C4-2B (cell line): ENCODE measurements around the gene ATG9B.

Source experiments
- H3K27ac ChIP-seq: fragments of 450-650 bp; 2 replicates; pipeline ENCODE4 v1.5.1; 2017
- ZFX ChIP-seq: fragments of 450-650 bp; IDR thresholded peaks from 2 replicates; pipeline ENCODE4 v1.6.1; 2017
- TF ChIP-seq, protein P1 (sequence below): fragments of 450-650 bp; conservative IDR thresholded peaks from 2 replicates; pipeline ENCODE4 v1.5.1; 2017; ENCODE audit warnings: mild to moderate bottlenecking

ATG9B gene

GRCh38 chr7:151066273-151066974 is 42.1 kb upstream of the ATG9B start:
- TF ChIP-seq, protein P1, sequence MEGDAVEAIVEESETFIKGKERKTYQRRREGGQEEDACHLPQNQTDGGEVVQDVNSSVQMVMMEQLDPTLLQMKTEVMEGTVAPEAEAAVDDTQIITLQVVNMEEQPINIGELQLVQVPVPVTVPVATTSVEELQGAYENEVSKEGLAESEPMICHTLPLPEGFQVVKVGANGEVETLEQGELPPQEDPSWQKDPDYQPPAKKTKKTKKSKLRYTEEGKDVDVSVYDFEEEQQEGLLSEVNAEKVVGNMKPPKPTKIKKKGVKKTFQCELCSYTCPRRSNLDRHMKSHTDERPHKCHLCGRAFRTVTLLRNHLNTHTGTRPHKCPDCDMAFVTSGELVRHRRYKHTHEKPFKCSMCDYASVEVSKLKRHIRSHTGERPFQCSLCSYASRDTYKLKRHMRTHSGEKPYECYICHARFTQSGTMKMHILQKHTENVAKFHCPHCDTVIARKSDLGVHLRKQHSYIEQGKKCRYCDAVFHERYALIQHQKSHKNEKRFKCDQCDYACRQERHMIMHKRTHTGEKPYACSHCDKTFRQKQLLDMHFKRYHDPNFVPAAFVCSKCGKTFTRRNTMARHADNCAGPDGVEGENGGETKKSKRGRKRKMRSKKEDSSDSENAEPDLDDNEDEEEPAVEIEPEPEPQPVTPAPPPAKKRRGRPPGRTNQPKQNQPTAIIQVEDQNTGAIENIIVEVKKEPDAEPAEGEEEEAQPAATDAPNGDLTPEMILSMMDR: no peak
- TF ChIP-seq ZFX: no peak
- no peak overlapping the region for H3K27ac ChIP-seq

- H3K27ac ChIP-seq: no peak overlapping the region
- TF ChIP-seq, protein P1: no peak
- TF ChIP-seq ZFX: no peak
Observed at GRCh38 chr7:151065516-151065915, 41.2 kb upstream of the ATG9B start.

DNA sequence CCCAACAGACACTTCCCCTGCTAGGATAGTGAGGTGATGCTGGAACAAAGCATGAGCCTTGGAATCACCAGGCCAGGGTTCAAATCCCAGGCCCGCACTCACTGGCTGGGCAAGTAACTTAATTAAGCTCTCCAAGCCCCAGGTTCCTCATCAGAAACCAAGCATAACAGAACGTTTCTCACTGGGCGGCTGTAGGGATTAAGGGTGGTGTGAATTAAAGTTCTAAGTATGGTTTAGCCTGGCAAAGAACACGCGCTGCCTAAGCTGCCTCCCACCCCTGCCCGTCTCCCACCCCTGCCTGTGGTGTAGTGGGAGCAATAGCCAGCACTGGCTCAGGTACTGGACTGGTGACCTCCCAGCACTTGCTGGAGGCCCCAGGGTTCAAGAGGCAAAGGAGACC is 40.7 kb upstream of the ATG9B start:
- H3K27ac ChIP-seq: no peak overlapping the region
- TF ChIP-seq, protein P1: no peak
- no peak for TF ChIP-seq ZFX

DNA sequence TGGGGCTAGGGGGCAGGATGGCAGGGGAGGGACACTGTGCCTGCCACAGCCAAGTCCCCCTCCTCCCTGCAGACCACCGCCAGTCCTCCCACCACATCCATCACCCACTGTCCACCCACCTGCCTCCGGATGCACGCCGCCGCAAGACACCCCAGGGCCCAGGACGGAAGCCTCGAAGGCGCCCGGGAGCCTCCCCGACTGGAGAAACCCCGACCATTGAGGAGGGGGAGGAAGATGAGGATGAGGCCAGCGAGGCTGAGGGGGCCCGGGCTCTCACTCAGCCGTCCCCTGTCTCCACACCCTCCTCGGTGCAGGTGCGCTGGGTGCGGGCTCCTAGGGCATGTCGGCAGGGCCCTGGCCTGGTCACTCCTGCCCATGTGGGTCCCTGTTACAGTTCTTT is 40.2 kb upstream of the ATG9B start:
- no peak overlapping the region for H3K27ac ChIP-seq
- TF ChIP-seq, protein P1: no peak

DNA sequence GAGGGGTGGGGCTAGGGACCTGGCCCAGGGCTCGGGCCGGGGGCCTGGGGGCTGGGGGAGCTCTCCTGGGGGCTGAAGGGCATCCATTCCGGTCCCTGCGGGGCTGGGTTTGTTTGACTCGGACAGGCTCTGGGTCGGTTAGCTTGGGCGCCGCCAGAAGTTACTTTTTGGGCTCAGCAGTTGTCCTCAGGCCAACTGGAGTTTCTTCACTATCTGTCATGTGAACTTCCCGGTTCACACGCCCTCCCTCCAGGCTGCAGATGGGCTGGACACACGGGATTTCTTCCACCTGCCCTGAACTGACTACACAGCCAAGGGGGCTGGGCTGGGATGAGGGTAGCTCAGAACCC is 38.9 kb upstream of the ATG9B start:
- H3K27ac ChIP-seq: no peak overlapping the region
- TF ChIP-seq, protein P1: no peak
- TF ChIP-seq ZFX: no peak

DNA sequence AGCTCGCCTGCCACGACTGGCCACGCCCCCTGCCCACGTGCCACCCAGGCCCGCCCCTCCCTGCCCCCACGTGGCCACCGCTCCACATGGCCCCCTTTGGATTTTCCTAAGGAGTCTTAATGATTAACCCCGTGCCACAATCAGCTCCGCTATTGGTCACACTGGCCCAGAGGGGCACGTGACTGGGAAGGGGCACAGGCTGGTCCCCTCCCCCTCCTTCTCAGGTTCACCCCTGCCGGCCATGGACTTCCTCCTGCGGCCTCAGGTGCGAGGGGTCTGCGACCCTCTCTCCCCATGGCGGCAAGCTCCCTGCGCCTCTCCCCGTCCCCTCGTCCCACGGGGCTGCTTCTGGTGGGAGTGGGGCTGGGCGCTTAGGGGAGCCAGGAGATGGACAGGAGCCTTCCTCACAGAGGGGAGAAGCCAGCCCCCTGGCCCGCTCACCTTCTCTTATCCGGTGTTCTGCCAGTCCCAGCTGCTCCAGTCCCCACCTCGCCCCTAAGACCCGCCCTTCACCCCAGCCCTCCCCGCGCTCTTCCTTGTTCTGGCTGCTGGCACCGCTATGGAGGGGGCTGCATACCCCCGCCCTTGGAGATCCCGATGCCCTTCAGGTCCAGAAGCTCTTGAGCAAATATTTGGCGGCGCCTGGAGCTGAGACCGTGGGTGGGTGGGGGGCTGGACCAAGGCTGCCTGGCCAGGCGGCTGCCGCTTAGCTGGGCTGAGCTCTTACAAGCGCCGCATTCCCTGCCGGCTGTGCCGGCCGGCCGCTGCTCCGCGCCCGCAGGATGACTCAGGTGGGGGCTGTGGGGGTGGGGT is 38.3 kb upstream of the ATG9B start:
- TF ChIP-seq, protein P1: no peak
- no peak for TF ChIP-seq ZFX
- no peak overlapping the region for H3K27ac ChIP-seq

DNA sequence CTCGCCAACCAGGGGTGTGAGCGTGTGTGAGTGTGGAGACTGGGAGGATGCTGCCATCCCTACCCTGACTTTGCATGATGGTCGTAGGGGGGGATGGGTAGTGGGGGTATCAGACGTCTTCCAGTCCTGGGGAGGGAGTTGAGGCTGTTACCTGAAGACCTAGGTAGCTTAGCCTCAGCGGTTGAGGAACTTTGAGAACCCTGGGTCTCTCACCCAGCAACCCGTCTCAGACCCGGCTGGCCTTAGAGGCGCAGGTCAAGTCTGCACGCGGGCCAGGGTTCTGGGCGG is 37.8 kb upstream of the ATG9B start:
- TF ChIP-seq, protein P1: no peak
- TF ChIP-seq ZFX: no peak
- no peak overlapping the region for H3K27ac ChIP-seq
